Peyer's patch (tissue), 4 donors: Measurements from ENCODE around the gene PLCH1. TPM values are rescaled to one million over a fixed set of nuclear protein-coding genes. Genes with fewer than 3 reads are reported as not detected.

Experiments used
- DNase-seq, 3 donors: peaks; one replicate each; pipeline ENCODE4 v3.0.0-alpha.2; 2017 to 2019
- H3K27ac ChIP-seq, 4 donors: fragments of 200-600 bp; sonication (generic); one replicate each; pipeline ENCODE4 v1.5.1; 2016 to 2019
- H3K27me3 ChIP-seq, 2 donors: fragments of 200-600 bp; sonication (generic); one replicate each; pipeline ENCODE4 v1.5.1; 2019
- H3K36me3 ChIP-seq, 3 donors: fragments of 200-600 bp; sonication (generic); one replicate each; pipeline ENCODE4 v1.5.1; 2016 to 2019
- H3K4me1 ChIP-seq, 4 donors: fragments of 200-600 bp; sonication (generic); one replicate each; pipeline ENCODE4 v1.5.1; 2016 to 2019
- H3K4me3 ChIP-seq, 4 donors: fragments of 200-600 bp; sonication (generic); 1 replicate in 3 of 4; 2 replicates in 1 of 4; pipeline ENCODE4 v1.5.1; 2016 to 2019; ENCODE audit warnings: mild to moderate bottlenecking in 1 of 4
- H3K9me3 ChIP-seq, 4 donors: fragments of 200-600 bp; sonication (generic); one replicate each; pipeline ENCODE4 v1.5.1; 2016 to 2019; ENCODE audit warnings: mild to moderate bottlenecking in 1 of 4
- CTCF ChIP-seq, 6 experiments: fragments of 450-650 bp in 4 of 6; fragments of 200-600 bp in 2 of 6; sonication (generic) in 1 of 6; IDR thresholded peaks; one replicate each; pipeline ENCODE4 v1.5.1; 2017 to 2019; ENCODE audit warnings: antibody characterized with exemption in 6 of 6, mild to moderate bottlenecking in 3 of 6, moderate library complexity in 1 of 6
- POLR2A ChIP-seq, 2 donors: fragments of 450-650 bp; IDR thresholded peaks; one replicate each; pipeline ENCODE4 v1.5.1; 2017; ENCODE audit warnings: antibody characterized with exemption in 2 of 2, mild to moderate bottlenecking in 2 of 2, moderate library complexity in 2 of 2
- total RNA-seq, 4 donors: library from RNA; depleted of rRNA; stranded (reverse); fragments of >200 nt; gene quantifications; one replicate each; pipeline ENCODE4 v1.1.0, GENCODE V29; 2016

The PLCH1 gene
- total RNA-seq, 4 donors from 2014 or later = 8.3 to 19.1 (median 12.7) TPM

GRCh38 chr3:155491696-155492095 is 253.2 kb downstream of the PLCH1 start:
- no peak for DNase-seq
- peak in 3 of 6 experiments; percentile 10 to 16 (median 12) for TF ChIP-seq CTCF (IDR thresholded peaks at IDR 0.05)
- no peak for TF ChIP-seq POLR2A (IDR thresholded peaks at IDR 0.05)
- no peak overlapping the region for H3K27ac ChIP-seq
- peaks cover 0 to 5% (median 0%) of the 10 kb centered on the region in 3 donors for H3K36me3 ChIP-seq
- H3K27me3 ChIP-seq = no peaks in the 10 kb centered on the region
- H3K4me3 ChIP-seq = no peak overlapping the region
- H3K4me1 ChIP-seq = no peaks in the 10 kb centered on the region
- H3K9me3 ChIP-seq = no peaks in the 10 kb centered on the region

GRCh38 chr3:155488671-155489070 is 256.2 kb downstream of the PLCH1 start:
- Histone ChIP-seq H3K4me3 (no peak overlapping the region), H3K36me3 (peaks cover 0 to 5% (median 0%) of the 10 kb centered on the region in 3 donors), H3K27ac (no peak overlapping the region), H3K27me3 (no peaks in the 10 kb centered on the region), H3K4me1 (no peaks in the 10 kb centered on the region), H3K9me3 (no peaks in the 10 kb centered on the region)
- TF ChIP-seq POLR2A (IDR thresholded peaks at IDR 0.05) = no peak
- TF ChIP-seq CTCF (IDR thresholded peaks at IDR 0.05) = no peak
- no peak for DNase-seq

- no peak for DNase-seq
These were observed 259.0 kb downstream of the PLCH1 start for GRCh38 chr3:155485897-155486296.

GRCh38 chr3:155481591-155481990 is 263.3 kb downstream of the PLCH1 start:
- Histone ChIP-seq H3K36me3 (no peaks in the 10 kb centered on the region), H3K4me1 (no peaks in the 10 kb centered on the region)
- TF ChIP-seq POLR2A (IDR thresholded peaks at IDR 0.05) = no peak

More at GRCh38 chr3:155485897-155486296, 259.0 kb downstream of the PLCH1 start:
- H3K4me1 ChIP-seq = no peaks in the 10 kb centered on the region
- peaks cover 0 to 5% (median 0%) of the 10 kb centered on the region in 3 donors for H3K36me3 ChIP-seq
- no peak overlapping the region for H3K4me3 ChIP-seq
- no peaks in the 10 kb centered on the region for H3K27me3 ChIP-seq
- TF ChIP-seq CTCF (IDR thresholded peaks at IDR 0.05) (no peak), POLR2A (IDR thresholded peaks at IDR 0.05) (no peak)
- no peak overlapping the region for H3K27ac ChIP-seq
- no peaks in the 10 kb centered on the region for H3K9me3 ChIP-seq

GRCh38 chr3:155481089-155481488 is 263.8 kb downstream of the PLCH1 start:
- no peaks in the 10 kb centered on the region for H3K36me3 ChIP-seq
- TF ChIP-seq CTCF (IDR thresholded peaks at IDR 0.05) (no peak), POLR2A (IDR thresholded peaks at IDR 0.05) (no peak)
- H3K9me3 ChIP-seq = no peaks in the 10 kb centered on the region
- H3K4me1 ChIP-seq = no peaks in the 10 kb centered on the region
- no peak for DNase-seq
- no peak overlapping the region for H3K4me3 ChIP-seq
- H3K27me3 ChIP-seq = no peaks in the 10 kb centered on the region
- no peak overlapping the region for H3K27ac ChIP-seq

More at GRCh38 chr3:155481591-155481990, 263.3 kb downstream of the PLCH1 start:
- Histone ChIP-seq H3K27me3 (no peaks in the 10 kb centered on the region), H3K27ac (no peak overlapping the region), H3K9me3 (no peaks in the 10 kb centered on the region), H3K4me3 (no peak overlapping the region)
- no peak for DNase-seq

GRCh38 chr3:155465664-155466063 is 279.2 kb downstream of the PLCH1 start:
- no peak for TF ChIP-seq CTCF (IDR thresholded peaks at IDR 0.05)
- TF ChIP-seq POLR2A (IDR thresholded peaks at IDR 0.05) = no peak

More at GRCh38 chr3:155465664-155466063, 279.2 kb downstream of the PLCH1 start:
- Histone ChIP-seq H3K4me1 (no peaks in the 10 kb centered on the region), H3K36me3 (no peaks in the 10 kb centered on the region), H3K4me3 (no peak overlapping the region), H3K27me3 (no peaks in the 10 kb centered on the region), H3K27ac (no peak overlapping the region), H3K9me3 (no peaks in the 10 kb centered on the region)
- no peak for DNase-seq
